Caco-2 (cell line): Measurements from ENCODE around the gene LRRC36. TPM values are rescaled to one million over a fixed set of nuclear protein-coding genes. Genes with fewer than 3 reads are reported as not detected.

ENCODE experiments used
- BruUV-seq: library from RNA; stranded (reverse); fragments of 400-500 nt; replicated peaks from 2 replicates; lab custom pipeline; 2021; lab: Mats Ljungman, UMichigan
- CTCF ChIA-PET: fragments of 300-600 bp; sonication (Branson Sonifier 250); formaldehyde crosslinking; loops from one replicate; lab custom pipeline; 2022; ENCODE audit warnings: antibody characterized with exemption; lab: Charles Lee
- POLR2A ChIA-PET: fragments of 300-600 bp; sonication (Branson Sonifier 250); formaldehyde crosslinking; loops from one replicate; lab custom pipeline; 2022; ENCODE audit warnings: antibody characterized with exemption; lab: Charles Lee
- DNase-seq, 2 experiments: peaks; one replicate each; pipeline versions ENCODE4 v3.0.0 to v3.0.0-alpha.2; 2020 to 2022
- H3K27me3 ChIP-seq: replicated peaks from 2 replicates; pipeline ENCODE4 v1.6.0; 2011; ENCODE audit warnings: low read length; ENCODE audit not compliant: control insufficient read depth, insufficient read depth
- H3K36me3 ChIP-seq: 2 replicates; pipeline ENCODE4 v1.5.1; 2011; ENCODE audit warnings: low read length; ENCODE audit not compliant: control insufficient read depth, insufficient read depth
- H3K4me1 ChIP-seq: fragments of 250-450 bp; sonication (Bioruptor Pico); 2 replicates; pipeline ENCODE4 v1.5.1; 2020; ENCODE audit warnings: mild to moderate bottlenecking
- H3K4me3 ChIP-seq: 2 replicates; pipeline ENCODE4 v1.5.1; 2011; ENCODE audit warnings: low read depth, mild to moderate bottlenecking, control low read depth, low read length
- H3K9me3 ChIP-seq: fragments of 250-450 bp; sonication (Bioruptor Pico); 2 replicates; pipeline ENCODE4 v1.5.1; 2020; ENCODE audit warnings: mild to moderate bottlenecking, moderate library complexity
- H3K27ac Mint-ChIP-seq: one replicate; pipeline ENCODE4 v1.8.0; 2022; ENCODE audit warnings: mixed read lengths; ENCODE audit not compliant: unreplicated experiment
- H3K27me3 Mint-ChIP-seq: one replicate; pipeline ENCODE4 v1.8.0; 2022; ENCODE audit warnings: mixed read lengths; ENCODE audit not compliant: insufficient read depth, unreplicated experiment
- H3K36me3 Mint-ChIP-seq: one replicate; pipeline ENCODE4 v1.8.0; 2022; ENCODE audit warnings: mild to moderate bottlenecking, mixed read lengths; ENCODE audit not compliant: insufficient read depth, unreplicated experiment
- H3K4me1 Mint-ChIP-seq: one replicate; pipeline ENCODE4 v1.8.0; 2022; ENCODE audit warnings: low read depth, mixed read lengths; ENCODE audit not compliant: unreplicated experiment
- H3K4me3 Mint-ChIP-seq: one replicate; pipeline ENCODE4 v1.8.0; 2022; ENCODE audit warnings: mild to moderate bottlenecking, moderate library complexity, mixed read lengths; ENCODE audit not compliant: unreplicated experiment
- H3K9me3 Mint-ChIP-seq: one replicate; pipeline ENCODE4 v1.8.0; 2022; ENCODE audit warnings: mixed read lengths; ENCODE audit not compliant: unreplicated experiment
- CTCF ChIP-seq, 2 experiments: fragments of 200-600 bp in 1 of 2; IDR thresholded peaks; 1 replicate in 1 of 2; 2 replicates in 1 of 2; pipeline versions ENCODE4 v1.5.1 to v1.8.0; 2011 to 2022; ENCODE audit warnings: antibody characterized with exemption in 1 of 2, control low read depth in 1 of 2, inconsistent platforms in 1 of 2, low read depth in 1 of 2, low read length in 1 of 2, mild to moderate bottlenecking in 1 of 2, moderate library complexity in 1 of 2; ENCODE audit not compliant: insufficient read depth in 1 of 2, severe bottlenecking in 1 of 2, unreplicated experiment in 1 of 2
- intact Hi-C: fragments of 100-400 bp; cut with micrococcal nuclease; formaldehyde crosslinking; loops from one replicate; pipeline ENCODE4 v1.10.0; 2022; ENCODE audit not compliant: unreplicated experiment
- total RNA-seq: library from RNA; stranded (reverse); gene quantifications from 2 replicates; pipeline ENCODE4 v1.2.3, GENCODE V29; 2022

Gene LRRC36
- total RNA-seq, 1 experiment from 2014 or later, result not detected

DNA sequence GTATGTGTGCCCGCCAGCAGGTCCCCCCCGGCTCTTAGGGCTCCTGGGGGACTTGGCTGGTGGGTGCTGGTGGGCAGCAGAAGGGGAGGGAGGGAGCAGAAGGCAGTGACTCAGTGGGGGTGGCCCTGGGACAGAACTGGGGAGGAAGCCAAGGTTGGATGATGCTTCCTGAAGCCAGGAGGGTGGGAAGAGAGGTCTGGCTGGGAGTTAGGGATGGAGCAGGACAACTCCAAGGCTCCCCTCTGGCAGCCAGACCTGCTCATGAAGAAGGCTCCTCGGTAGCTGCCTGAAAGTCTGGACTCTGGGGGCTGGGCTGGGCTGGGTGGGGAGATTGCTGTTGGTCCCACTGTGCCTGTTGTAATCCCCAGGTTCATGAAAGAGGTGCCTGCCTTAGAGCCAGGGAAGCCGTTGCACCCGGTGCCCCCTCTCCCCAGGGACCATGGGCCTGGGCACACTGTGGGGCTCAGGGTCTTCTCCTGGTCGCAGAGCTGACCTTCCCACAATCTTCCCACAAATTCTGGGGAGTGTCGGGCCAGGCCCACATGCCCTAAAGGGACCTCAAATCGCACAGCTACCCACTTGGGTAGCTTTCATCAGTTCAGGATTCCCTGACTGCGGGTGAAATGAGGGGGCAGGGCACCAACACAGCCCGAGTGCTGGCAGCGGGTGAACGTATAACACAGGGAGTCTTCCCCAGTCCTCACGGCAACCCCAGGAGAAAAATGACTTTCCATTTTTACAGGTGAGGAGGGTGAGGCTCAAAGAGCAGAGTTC lies 48.4 kb upstream of the LRRC36 start:
- CTCF ChIA-PET, result interaction anchor here (1.1 to 1.3 kb wide), 3 partner anchors 18 to 61 kb away, joined by 3 to 11 read pairs (median 6); no protein-coding TSS in a partner anchor
- intact Hi-C loops, result loop anchor here (2.0 to 5.0 kb wide), 3 partner anchors 17 to 169 kb away; no protein-coding TSS in a partner anchor
- Histone ChIP-seq H3K4me3 (peak overlapping the region; percentile 88), H3K27me3 (no peaks in the 10 kb centered on the region), H3K36me3 (peaks cover 2% of the 10 kb centered on the region; the same call in 1 of the 2 replicates), H3K9me3 (no peaks in the 10 kb centered on the region), H3K4me1 (peaks cover 20% of the 10 kb centered on the region)
- Mint-ChIP-seq H3K36me3 (peaks cover 3% of the 10 kb centered on the region), H3K9me3 (no peaks in the 10 kb centered on the region), H3K4me3 (peak overlapping the region; percentile 84), H3K4me1 (peaks cover 3% of the 10 kb centered on the region), H3K27ac (peak overlapping the region; percentile 66), H3K27me3 (no peaks in the 10 kb centered on the region)
- POLR2A ChIA-PET, result interaction anchor here (0.7 to 1.6 kb wide), 2 partner anchors 11 to 18 kb away, joined by 3 to 5 read pairs; no protein-coding TSS in a partner anchor
- BruUV-seq, result no TSS peak
- TF ChIP-seq CTCF (IDR thresholded peaks at IDR 0.05; ENCODE audit: insufficient read depth in 1 of 2, low read depth in 1 of 2, low read length in 1 of 2, severe bottlenecking in 1 of 2, unreplicated experiment in 1 of 2), result no peak
- DNase-seq, result no peak

GRCh38 chr16:67278773-67279295 lies 47.8 kb upstream of the LRRC36 start:
- Mint-ChIP-seq H3K4me3 (peak overlapping the region; percentile 84), H3K4me1 (peaks cover 7% of the 10 kb centered on the region), H3K36me3 (peaks cover 10% of the 10 kb centered on the region), H3K27ac (peak overlapping the region; percentile 66), H3K9me3 (no peaks in the 10 kb centered on the region), H3K27me3 (no peaks in the 10 kb centered on the region)
- BruUV-seq, result no TSS peak
- ChIA-PET POLR2A (interaction anchor here (0.6 to 1.6 kb wide), 3 partner anchors 11 to 32 kb away, joined by 3 to 5 read pairs (median 3); no protein-coding TSS in a partner anchor), CTCF (interaction anchor here (0.6 to 1.3 kb wide), 4 partner anchors 19 to 60 kb away, joined by 3 to 11 read pairs (median 4); no protein-coding TSS in a partner anchor)
- H3K4me3 ChIP-seq, result peak overlapping the region; percentile 88
- peak; percentile 63 to 64 for DNase-seq
- peaks cover 20% of the 10 kb centered on the region for H3K4me1 ChIP-seq
- H3K27me3 ChIP-seq, result no peaks in the 10 kb centered on the region
- TF ChIP-seq CTCF (IDR thresholded peaks at IDR 0.05; ENCODE audit: insufficient read depth in 1 of 2, low read depth in 1 of 2, low read length in 1 of 2, severe bottlenecking in 1 of 2, unreplicated experiment in 1 of 2), result peak; percentile 33 to 75
- no peaks in the 10 kb centered on the region for H3K9me3 ChIP-seq
- intact Hi-C loops, result loop anchor here (2.0 to 5.0 kb wide), 3 partner anchors 18 to 168 kb away; no protein-coding TSS in a partner anchor
- H3K36me3 ChIP-seq, result peaks cover 2% of the 10 kb centered on the region; the same call in 1 of the 2 replicates
